Stimulated activated CD4-positive, alpha-beta T cell treated with anti-CD3 and anti-CD28 coated beads, Interleukin-1b, Interleukin-23, amount 100 ng/mL, for 4 hours (primary cell): ENCODE measurements around the gene KRT40.

Source experiments
- DNase-seq, 2 donors: peaks; one replicate each; pipeline ENCODE4 v3.0.0-alpha.2; 2020; ENCODE audit warnings: low read depth in 2 of 2

Gene KRT40

DNA sequence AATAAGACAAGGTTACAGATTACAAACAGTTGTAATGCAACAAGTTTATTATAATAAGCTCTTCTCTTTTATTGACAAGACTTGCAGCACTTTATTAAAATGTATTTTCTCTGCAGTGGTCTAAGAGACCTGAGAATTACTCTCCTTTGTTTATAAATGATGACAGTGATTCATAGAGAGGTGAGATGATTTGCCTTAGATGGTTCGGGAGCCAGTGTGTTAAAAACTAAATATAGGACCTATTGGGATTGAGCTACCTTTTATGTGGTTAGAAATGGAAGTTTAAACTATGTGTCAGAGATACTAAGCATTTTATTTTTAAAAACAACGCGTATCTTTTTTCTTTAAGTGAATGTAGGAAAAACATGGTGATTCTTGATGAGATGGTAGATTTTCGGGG lies 12.7 kb upstream of the KRT40 start:
- no peak for DNase-seq

DNA sequence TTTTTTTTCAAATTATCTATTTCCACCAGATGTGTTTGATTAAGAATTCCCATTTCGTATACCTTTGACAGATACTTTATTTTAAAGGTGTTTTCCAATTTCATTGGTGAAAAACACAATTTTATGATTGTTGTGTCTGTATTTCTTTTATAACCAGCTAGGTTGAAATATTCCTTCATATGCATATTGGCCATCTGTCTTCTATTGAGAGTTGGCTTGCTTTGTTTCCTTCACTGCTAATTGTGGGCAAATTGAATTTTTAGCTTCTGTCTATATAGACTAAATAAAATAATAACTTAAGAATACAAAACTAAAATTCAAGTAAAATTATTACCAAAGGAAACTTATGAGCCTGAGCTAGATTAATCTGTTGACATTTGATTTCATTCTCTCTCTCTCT lies 11.0 kb upstream of the KRT40 start:
- DNase-seq = no peak

DNA sequence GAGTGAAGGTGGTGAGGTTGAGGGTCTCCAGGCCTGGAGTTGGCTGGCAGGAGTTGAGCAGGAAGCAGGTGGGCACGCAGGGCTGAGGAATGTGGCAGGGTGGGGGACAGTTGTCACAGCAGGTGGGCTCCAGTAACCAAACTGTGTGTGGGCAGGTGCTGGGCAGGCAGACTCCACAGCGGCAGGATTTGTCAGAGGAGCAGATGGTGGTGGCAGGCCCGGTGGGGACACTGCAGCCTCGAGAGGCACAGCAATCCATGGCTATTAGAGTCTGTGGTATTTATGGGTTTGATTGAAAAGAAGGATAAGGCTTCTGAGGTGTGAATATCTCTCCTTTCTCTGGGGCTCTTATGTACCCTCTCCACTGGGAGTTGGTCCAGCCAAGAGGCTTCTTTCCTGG lies 9.7 kb upstream of the KRT40 start, which contains the start of gene KRTAP3-3:
TSS of gene KRTAP3-3 (minus strand) at position 326 of the 400 bp plus-strand sequence. CDS start at position 259, 67 bp downstream.
- no peak for DNase-seq

DNA sequence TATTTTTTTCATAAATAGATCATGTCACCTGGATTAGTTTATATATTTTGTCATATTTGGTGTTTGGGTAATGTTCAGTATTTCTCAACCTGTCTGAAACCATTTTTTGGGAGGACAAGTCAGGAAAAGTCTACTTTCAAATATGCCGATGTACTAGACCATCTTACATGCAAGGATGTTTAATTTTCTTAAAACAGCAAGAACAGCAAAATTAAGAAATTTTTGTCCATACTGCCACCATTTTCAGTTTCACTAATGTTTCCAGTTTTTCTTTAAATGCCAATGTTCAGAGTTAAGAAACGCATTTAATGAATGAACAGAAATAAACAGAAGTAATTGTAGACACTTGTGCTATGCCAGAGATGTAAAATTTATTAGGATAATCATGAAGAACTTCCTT lies 9.0 kb upstream of the KRT40 start:
- no peak for DNase-seq

DNA sequence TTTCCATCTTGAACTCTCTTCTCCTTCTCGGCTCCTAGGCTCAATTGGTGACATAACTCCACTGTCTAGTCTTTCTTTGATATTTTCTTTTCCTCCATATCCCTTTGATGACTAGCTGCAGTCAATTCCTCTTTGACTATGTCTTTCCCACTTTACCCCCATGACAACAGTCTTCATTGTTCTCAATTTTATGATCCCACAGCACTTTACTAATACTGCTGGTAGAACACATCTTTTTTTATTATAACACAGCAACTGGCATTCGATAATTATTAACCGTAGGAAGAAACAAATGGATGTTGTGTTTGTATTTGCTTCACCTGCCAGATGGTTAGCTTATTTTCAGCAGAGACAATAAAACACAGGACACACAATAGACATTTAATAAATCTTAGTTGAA lies 8.5 kb upstream of the KRT40 start:
- no peak for DNase-seq

DNA sequence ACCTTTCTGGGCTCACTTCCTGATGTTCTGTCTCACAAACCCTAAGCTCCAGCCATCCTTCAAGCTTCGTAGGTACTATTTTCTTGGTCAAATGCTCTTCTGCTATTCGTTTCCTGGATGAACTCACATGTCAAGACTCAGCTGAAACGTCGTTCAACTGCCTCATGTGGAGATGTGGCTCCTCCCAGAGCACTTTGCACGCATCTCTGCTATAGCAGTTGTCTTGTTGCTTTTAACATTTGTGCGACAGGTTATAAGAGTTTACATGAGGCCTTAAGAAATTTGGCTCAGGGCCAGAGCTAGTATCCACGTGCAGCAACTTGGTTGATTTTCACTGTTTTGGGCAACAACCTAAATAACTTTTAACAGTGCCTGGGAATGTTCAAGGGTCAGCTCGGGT lies 2.8 kb upstream of the KRT40 start:
- no peak for DNase-seq

DNA sequence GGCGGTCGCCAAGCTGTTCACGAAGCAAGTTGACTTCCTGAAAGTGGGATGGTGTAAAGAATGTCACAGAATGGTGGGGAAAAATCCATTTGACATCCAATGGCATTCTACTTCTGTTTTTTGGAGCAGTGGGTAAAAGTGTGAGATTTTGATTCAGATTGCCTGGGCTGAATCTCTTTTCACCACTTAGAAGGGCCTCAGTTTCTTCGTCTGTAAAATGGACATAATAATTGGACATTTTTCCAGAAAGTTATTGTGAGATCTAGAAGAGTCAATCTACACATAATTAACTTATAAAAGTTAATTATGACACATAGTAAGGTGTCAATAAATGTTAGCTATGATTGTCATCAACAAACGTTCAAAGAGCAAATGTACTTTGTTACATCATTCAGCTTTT lies 3.0 kb downstream of the KRT40 start:
- no peak for DNase-seq

DNA sequence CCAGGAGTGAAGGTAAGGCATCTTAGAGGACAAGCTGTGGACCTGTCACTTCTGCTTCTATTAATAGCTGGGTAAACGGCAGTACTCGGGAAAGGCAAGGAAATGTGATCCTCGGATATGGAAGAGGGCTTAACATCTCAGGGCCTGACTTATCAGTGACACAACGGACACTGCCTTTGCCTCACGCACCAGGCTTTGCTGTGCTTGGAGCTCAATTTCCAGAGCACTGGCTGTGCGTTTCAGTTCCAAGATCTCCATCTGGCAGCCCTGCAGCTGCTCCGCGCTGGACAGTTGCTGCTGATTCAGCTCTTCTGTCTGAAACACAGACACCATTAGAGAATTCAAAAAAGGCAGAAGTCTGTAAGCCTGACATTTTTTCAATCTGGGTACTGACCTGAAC lies 3.5 kb downstream of the KRT40 start:
- no peak for DNase-seq

DNA sequence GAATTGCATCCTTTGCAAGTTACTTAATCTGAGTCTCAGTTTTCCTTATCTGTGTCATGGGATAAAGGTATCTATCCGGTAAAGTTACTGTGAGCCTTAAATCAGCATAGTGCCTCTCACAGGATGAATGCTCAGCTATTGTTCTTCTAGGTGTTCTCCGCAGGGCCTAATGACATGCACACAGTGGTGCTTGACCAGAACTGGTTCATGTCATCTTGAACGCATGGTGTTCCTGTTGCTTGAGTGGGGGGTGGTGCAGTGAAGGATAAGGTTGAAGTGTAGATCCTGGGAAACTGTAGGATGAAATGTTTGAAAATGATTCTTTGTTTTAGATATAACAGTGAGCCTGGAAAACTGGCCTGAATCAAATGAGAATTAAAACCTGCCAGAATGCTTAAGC lies 4.0 kb downstream of the KRT40 start:
- no peak for DNase-seq

DNA sequence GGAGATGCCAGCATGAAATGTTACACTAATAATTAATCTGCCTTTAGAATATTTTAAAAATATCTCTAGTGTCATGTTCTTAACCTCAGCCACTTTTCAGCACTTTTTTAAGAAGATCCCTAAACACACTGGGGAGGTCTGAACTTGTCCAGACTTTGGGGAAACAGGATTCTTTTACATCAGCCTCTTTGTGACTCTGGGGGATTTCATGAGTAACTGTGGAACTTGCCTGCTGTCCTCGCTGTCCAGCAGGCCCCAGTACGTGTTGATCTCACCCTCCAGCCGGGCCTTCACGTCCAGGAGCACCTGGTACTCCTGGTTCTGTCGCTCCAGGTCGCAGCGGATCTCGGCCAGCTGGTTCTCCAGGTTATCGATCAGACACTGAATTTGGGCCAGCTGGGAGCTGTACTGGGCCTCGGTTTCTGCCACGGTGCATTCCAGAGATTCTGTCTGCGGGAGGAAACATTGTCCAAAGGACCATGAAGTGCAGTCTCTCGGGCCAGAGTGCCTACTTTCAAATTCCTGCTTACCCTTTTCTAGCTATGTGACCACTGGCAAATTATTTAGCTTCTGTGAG lies 5.5 kb downstream of the KRT40 start:
- no peak for DNase-seq

DNA sequence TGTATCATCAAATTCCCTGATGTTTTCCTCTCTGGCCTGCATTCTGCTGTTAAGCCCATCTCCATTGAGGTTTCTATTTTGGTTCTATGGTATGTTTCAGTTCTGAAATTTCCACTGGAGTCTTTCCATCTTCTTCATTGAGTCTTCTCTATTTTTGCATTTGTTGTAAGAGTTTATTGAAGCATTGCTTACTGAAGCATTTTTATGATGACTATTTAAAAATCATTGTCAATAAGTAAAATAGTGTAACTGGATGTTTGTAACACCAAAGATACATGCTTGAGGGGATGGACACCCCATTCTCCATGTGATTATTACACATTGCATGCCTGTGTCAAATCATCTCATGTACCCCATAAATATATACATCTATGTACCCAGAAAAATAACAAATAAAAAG lies 8.6 kb downstream of the KRT40 start:
- no peak for DNase-seq

DNA sequence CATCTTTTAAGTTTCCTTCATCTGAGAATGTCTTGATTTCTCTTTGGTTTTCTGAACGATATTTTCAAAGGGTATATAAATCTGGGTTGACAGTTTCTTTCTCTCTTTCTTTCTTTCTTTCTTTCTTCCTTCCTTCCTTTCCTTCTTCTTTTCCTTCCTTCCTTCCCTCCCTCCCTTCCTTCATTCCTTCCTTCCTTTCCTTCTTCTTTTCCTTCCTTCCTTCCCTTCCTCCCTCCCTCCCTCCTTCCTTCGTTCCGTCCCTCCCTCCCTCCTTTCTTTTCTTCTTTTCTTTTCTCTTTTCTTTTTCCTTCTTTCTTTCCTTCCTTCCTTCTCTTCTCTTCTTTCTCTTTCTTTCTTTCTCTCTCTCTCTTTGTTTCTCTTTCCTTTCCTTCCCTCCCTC lies 9.8 kb downstream of the KRT40 start:
- DNase-seq = no peak

DNA sequence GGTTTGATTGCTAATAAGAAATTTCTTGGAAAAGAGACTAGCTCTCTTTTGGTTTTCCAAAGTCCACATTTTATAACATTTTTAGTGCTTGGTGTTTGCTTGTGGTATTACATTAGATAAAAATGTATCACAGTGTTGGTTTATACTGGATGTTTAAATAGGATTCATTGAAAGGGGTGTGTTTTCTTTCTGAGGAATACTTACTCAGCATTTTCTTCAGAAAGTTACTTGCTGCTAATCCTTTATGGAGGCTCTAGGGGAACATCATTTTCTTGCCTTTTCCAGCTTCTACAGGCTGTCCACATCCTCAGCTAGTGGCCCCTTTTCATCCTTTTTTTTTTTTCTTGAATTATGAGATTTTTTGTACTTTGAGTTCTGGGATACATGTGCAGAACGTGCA lies 16.5 kb downstream of the KRT40 start:
- DNase-seq = no peak

DNA sequence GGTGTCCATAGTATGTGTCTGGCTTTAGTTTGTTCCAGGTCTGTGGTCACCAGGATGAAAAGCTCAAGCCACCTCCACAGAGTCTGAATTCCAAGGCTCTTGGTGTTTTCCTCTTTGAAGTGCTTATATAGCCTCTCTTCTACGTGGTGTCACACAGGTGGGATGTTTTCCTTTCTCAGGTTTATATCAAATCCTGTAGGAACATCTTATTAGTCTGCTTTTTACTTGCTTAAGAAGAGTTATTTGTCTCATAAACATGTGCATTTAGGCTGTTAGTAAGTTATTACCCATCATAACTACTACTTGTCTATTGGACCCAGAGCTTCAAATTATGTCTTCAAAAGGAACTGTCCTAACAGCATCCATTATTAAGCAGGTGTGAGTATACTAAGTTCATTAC lies 17.3 kb downstream of the KRT40 start, which contains the start of gene KRT39:
TSS of gene KRT39 (minus strand) at position 101 of the 400 bp plus-strand sequence. CDS start at position 9, 92 bp downstream.
- DNase-seq = no peak

DNA sequence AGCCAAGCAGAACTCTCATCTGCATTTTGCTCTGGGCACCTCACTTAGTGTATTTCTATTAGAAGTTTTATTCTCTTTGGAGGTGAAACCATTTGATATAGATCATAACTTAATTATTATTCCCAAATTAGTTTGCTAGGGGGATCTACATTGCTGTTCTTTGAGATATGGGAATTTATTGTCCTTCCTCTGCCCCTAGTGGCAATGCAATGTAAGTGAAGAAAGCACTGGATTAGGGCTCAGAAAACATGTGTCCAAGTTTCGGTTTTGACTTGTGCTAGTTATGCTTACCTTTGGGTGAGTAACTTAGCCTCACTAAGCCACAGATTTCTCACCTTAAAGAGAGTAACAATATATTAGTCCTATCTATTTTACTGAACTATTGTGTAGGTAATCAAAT lies 20.3 kb downstream of the KRT40 start:
- DNase-seq = no peak

DNA sequence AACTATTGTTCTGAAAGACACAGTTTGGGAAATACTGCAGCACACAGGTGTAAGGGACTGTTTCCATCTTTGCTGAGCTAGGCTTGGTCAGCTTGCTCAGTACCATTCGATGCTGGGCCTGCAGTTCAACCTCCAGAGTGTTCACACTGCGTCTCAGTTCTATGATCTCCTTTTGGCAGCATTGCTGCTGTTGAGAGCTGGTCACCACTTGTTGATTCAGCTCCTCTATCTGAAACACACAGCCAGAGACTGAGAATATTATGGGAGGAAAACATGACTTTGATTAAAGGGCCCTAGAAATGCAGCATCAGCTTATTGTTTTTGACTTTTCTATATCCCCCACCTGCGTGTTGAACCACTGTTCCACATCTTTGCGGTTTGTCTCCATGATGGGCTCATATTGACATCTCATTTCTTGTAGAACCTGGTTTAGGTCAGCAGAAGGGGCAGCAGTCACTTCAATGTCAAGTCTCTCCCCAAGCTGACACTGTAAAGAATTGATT lies 22.0 kb downstream of the KRT40 start:
- DNase-seq = no peak

DNA sequence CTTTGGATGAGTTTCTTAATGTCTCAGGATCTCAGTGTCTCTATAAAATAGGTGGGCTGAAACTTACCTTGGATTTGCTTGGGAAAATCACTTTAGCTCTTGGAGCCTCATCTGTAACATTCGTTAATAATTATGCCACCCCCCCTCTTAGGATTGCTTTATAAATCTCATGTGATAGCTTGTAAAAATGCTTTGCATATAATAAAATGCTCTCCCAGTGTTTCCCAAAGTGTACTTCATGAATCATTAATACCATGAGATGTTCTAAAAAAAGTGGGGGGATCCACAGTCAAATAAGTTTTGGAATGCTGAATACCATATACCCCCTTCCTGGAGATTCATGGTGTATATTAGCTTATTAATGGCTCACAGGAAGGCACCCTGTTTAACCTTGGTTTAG lies 22.5 kb downstream of the KRT40 start:
- DNase-seq = no peak

DNA sequence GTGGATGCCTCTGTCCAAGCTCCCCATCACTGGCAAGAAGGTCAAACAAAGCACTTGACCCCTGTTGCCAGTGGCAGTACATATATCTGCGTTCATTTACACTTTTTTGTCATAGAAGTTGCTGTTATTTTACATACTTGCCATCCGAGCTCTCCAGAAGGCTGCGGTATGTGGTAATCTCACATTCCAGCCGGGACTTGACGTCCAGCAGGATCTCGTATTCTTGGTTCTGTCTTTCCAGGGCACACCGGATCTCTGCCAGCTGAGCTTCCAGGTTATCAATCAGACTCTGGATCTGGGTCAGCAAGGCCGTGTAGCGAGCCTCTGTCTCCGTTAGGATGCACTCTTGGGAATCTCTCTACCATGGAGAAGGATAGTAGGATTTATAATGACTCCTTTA lies 24.0 kb downstream of the KRT40 start:
- DNase-seq = no peak

DNA sequence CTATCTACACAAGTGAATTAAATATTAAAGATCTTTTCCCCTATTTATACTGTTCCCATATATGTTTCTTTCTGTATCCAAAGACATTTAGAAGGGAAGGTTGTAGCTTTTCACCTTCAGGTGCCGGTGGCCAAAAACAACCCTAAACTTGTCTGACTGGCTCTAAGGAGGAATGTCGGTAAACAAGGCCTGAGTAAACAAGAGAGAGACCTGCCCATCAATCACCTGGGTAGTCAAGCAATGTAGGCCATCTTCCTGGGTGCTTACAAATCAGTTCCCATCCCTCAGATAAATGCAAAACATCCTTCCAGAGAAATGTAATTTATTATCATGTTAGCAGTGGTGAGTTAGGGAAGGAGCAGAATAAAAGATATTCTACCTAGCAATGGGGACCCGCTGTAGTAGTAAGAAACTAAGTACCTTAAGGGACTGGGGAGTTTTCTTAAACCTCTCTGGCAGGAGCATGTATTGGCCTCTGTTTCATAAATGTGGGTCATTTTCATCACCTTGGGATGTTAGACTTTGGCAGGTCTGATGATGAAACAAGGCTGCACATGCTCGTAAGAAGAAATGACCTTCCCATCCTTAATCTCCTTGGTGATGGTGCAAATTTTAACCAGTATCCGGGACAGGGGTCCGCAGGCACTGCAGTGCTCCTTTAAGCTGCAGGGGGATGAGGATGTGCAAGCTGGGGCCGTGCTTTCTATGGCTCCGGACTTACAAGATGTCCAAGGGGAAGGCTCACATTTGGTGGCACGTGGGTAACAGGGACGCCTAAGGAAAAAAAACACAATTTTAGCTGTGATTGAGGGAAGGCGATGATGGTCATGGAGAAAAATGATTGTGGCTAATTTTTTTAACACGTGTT lies 25.8 kb downstream of the KRT40 start:
- no peak for DNase-seq

DNA sequence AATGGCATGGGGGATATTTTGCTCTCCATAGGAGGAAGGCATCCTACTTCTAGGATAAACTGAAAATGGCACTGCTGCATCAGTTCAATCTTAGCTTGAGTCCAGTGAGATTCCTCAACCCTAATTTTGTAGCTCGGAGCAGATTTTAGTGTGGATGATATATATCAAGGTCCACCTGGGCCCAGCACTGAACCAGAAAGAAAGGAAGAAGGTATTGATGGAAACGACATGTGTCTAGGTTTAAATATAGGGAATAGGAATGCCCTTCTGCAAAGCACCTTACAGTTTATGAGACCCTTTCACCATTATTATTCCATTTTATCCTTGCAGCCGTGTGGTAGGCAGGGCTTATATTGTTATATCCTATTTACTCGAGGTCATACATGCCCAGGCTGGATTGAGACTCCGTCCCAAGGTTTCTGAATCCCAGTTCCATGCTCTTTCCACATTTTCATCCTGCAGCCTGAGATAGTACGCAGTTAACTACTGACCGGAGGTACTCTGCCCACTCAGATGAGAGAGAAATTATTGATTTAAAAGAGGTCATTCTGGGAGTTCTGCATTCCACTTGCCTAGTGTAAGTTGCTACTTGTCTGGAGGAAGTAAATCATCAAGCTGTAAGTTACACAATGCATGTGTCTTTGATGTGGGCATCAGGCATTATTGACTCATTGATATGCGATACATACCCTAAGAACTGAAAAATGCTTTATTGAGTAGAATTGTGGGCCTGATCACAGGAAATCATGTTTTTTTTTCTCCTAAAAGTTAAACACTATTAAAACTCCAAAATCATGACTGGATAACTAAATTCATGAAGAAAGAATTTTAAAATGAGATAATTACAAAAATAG lies 27.5 kb downstream of the KRT40 start:
- DNase-seq = no peak

DNA sequence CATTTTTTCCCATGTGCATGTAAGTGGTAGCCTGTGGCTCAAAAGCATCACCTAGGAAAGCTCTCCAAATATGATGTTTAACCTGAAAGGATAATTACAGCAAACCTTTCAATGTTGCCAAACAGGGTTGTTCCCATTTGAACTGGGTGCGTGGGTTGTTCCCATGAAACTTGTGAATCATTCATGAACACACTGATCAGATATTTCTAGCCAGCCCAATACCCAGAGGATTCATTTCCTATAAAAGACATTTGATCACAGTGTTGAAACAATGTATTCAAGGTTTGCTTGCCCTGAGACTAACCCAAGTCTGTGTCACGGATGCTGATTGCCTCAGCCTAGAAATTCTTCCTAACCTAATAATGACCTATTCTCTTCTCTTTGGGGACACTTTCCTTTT lies 30.2 kb downstream of the KRT40 start:
- DNase-seq = no peak

DNA sequence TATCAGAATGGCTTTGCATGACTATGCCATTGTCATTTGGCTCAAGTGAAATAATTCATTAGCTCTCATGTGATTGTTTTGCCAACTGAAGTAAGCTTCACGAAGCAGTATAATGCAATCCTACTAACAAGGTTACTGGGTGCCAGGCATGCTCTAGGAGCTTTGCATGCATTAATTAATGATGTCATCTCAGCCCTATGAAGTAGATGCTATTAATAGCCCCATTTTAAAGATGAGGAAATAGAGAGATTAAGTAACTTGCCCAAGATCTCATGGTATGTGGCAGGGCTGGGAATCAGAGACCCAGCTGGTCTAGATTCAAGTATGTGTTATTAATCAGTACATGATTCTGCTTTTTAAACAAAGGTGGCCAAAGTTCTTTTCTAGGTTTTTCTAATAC lies 31.5 kb downstream of the KRT40 start:
- no peak for DNase-seq
